Prostate gland (tissue), 2 donors: ENCODE results near the gene SLITRK6. TPM values are rescaled to one million over a fixed set of nuclear protein-coding genes. Genes with fewer than 3 reads are reported as not detected.

Source experiments
- DNase-seq: peaks from one replicate; pipeline ENCODE4 v3.0.0-alpha.2; 2019; ENCODE audit warnings: low spot score
- H3K27ac ChIP-seq, 2 donors: fragments of 200-600 bp; sonication (generic); 2 replicates each; pipeline ENCODE4 v1.5.1; 2017 to 2019
- H3K27me3 ChIP-seq: fragments of 200-600 bp; sonication (generic); replicated peaks from 2 replicates; pipeline ENCODE4 v1.5.1; 2019; ENCODE audit not compliant: insufficient read depth
- H3K36me3 ChIP-seq, 2 donors: fragments of 200-600 bp; sonication (generic); 1 replicate in 1 of 2; 2 replicates in 1 of 2; pipeline versions ENCODE4 v1.5.1 to v1.8.1; 2017 to 2019
- H3K4me1 ChIP-seq: fragments of 200-600 bp; sonication (generic); replicated peaks from 2 replicates; pipeline ENCODE4 v1.5.1; 2019
- H3K4me3 ChIP-seq, 2 donors: fragments of 200-600 bp; sonication (generic); 2 replicates each; pipeline ENCODE4 v1.5.1; 2017 to 2019
- H3K9me3 ChIP-seq: fragments of 200-600 bp; sonication (generic); 2 replicates; pipeline ENCODE4 v1.5.1; 2017
- CTCF ChIP-seq, 4 experiments: fragments of 200-600 bp in 2 of 4; fragments of 450-650 bp in 2 of 4; sonication (generic) in 2 of 4; IDR thresholded peaks; 1 replicate in 3 of 4; 2 replicates in 1 of 4; pipeline ENCODE4 v1.5.1; 2016 to 2019; ENCODE audit warnings: antibody characterized with exemption in 4 of 4, mild to moderate bottlenecking in 2 of 4, moderate library complexity in 2 of 4
- POLR2A ChIP-seq: fragments of 450-650 bp; IDR thresholded peaks from one replicate; pipeline ENCODE4 v1.6.1; 2016; ENCODE audit warnings: antibody characterized with exemption, mild to moderate bottlenecking
- POLR2AphosphoS5 ChIP-seq: sonication (generic); formaldehyde crosslinking; IDR thresholded peaks from one replicate; pipeline ENCODE4 v1.6.1; 2017; ENCODE audit warnings: antibody characterized with exemption
- WGBS: methylation state at CpG from one replicate; pipeline ENCODE4 v1.1.5; 2018; 5-methylcytosine and 5-hydroxymethylcytosine counted together
- intact Hi-C: fragments of 100-400 bp; cut with DNase I; formaldehyde crosslinking; loops from one replicate; pipeline ENCODE4 v1.14.2; 2022
- total RNA-seq, 2 donors: library from RNA; depleted of rRNA; stranded (reverse); fragments of >200 nt; gene quantifications; one replicate each; pipeline ENCODE4 v1.1.0, GENCODE V29; 2016

SLITRK6 gene
- 1 to 10 TPM; 2.6 to 7.6 TPM for total RNA-seq

GRCh38 chr13:85799097-85799582, at the start of gene SLITRK6:
Gene SLITRK6, minus strand, starts transcription at chr13:85799419. Its CDS starts 2,911 bp downstream, at chr13:85796508.
- Histone ChIP-seq H3K27ac (no peak within 1 kb of the TSS), H3K9me3 (no peaks in the 10 kb centered on the region), H3K36me3 (no peaks in the 10 kb centered on the region), H3K27me3 (no peaks in the 10 kb centered on the region), H3K4me1 (no peaks in the 10 kb centered on the region), H3K4me3 (peak within 1 kb of the TSS; percentile 18 to 20)
- 5% methylated on average over 3 of the region's 3 CpGs for WGBS
- peak; percentile 74 for DNase-seq
- intact Hi-C loops, result loop anchor here (10.0 kb wide), 1 partner anchor 274 kb away; no protein-coding TSS in a partner anchor
- TF ChIP-seq POLR2AphosphoS5, result peak; percentile 72
- TF ChIP-seq CTCF (IDR thresholded peaks at IDR 0.05), result peak in 2 of 4 experiments; percentile 20 to 41
- TF ChIP-seq POLR2A, result no peak

- no peaks in the 10 kb centered on the region for H3K36me3 ChIP-seq
- DNase-seq, result no peak
- H3K27ac ChIP-seq, result no peak overlapping the region
- no peak overlapping the region for H3K4me3 ChIP-seq
- H3K4me1 ChIP-seq, result no peaks in the 10 kb centered on the region
- 89% methylated on average over 6 of the region's 6 CpGs for WGBS
- no peaks in the 10 kb centered on the region for H3K27me3 ChIP-seq
- TF ChIP-seq POLR2AphosphoS5 (no peak), POLR2A (no peak), CTCF (IDR thresholded peaks at IDR 0.05) (no peak)
- no peaks in the 10 kb centered on the region for H3K9me3 ChIP-seq
- intact Hi-C loops, result no loop called here
These were observed 47.8 kb upstream of the SLITRK6 start for GRCh38 chr13:85847012-85847411.

- Histone ChIP-seq H3K27me3 (no peaks in the 10 kb centered on the region), H3K4me3 (no peak overlapping the region), H3K36me3 (no peaks in the 10 kb centered on the region), H3K27ac (no peak overlapping the region), H3K4me1 (no peaks in the 10 kb centered on the region), H3K9me3 (no peaks in the 10 kb centered on the region)
- no peak for DNase-seq
- WGBS, result 61% methylated on average over 2 of the region's 2 CpGs
- intact Hi-C loops, result no loop called here
- no peak for TF ChIP-seq POLR2A
These were observed 42.2 kb upstream of the SLITRK6 start for GRCh38 chr13:85841427-85841826.

GRCh38 chr13:85833921-85834320, 34.7 kb upstream of the SLITRK6 start:
- DNase-seq, result no peak
- Histone ChIP-seq H3K9me3 (no peaks in the 10 kb centered on the region), H3K27ac (no peak overlapping the region), H3K36me3 (no peaks in the 10 kb centered on the region), H3K4me3 (no peak overlapping the region), H3K27me3 (no peaks in the 10 kb centered on the region), H3K4me1 (no peaks in the 10 kb centered on the region)
- intact Hi-C loops, result no loop called here
- no peak for TF ChIP-seq POLR2AphosphoS5
- no peak for TF ChIP-seq CTCF (IDR thresholded peaks at IDR 0.05)
- TF ChIP-seq POLR2A, result no peak
- WGBS, result 84% methylated on average over 2 of the region's 2 CpGs

- H3K36me3 ChIP-seq, result no peaks in the 10 kb centered on the region
- no peaks in the 10 kb centered on the region for H3K4me1 ChIP-seq
- no peak for DNase-seq
- intact Hi-C loops, result no loop called here
- TF ChIP-seq POLR2AphosphoS5 (no peak), CTCF (IDR thresholded peaks at IDR 0.05) (peak in 3 of 4 experiments; percentile 48 to 59 (median 58))
- no peaks in the 10 kb centered on the region for H3K9me3 ChIP-seq
- no peak overlapping the region for H3K27ac ChIP-seq
- 50% methylated on average over 2 of the region's 2 CpGs for WGBS
- no peak overlapping the region for H3K4me3 ChIP-seq
- H3K27me3 ChIP-seq, result no peaks in the 10 kb centered on the region
These were observed 29.0 kb upstream of the SLITRK6 start for GRCh38 chr13:85828094-85828684.
